ENCODE results near the gene NXPH1. TPM values are rescaled to one million over a fixed set of nuclear protein-coding genes. Genes with fewer than 3 reads are reported as not detected.

NXPH1 gene
- total RNA-seq, 1 experiment from 2014 or later = not detected

- Histone ChIP-seq H3K4me1 (ENCODE audit: insufficient read depth, low read length, poor library complexity, severe bottlenecking) (no peaks in the 10 kb centered on the region), H3K27ac (ENCODE audit: low read depth, low read length, poor library complexity, severe bottlenecking) (no peak overlapping the region), H3K4me3 (ENCODE audit: low read depth, low read length, poor library complexity, severe bottlenecking) (no peak overlapping the region), H3K27me3 (replicated peaks; ENCODE audit: insufficient read depth, low read depth, low read length, poor library complexity) (peaks cover 6% of the 10 kb centered on the region), H3K36me3 (ENCODE audit: insufficient read depth, low read length, poor library complexity, severe bottlenecking) (no peaks in the 10 kb centered on the region), H3K9me3 (ENCODE audit: low read depth, low read length, poor library complexity, severe bottlenecking) (no peaks in the 10 kb centered on the region)
- ChIA-PET CTCF (no interaction called here), POLR2A (ENCODE audit: low non-redundant PET) (no interaction called here)
- BruUV-seq (replicated peaks) = no TSS peak
- DNase-seq (ENCODE audit: low spot score) = no peak
- intact Hi-C loops (cut with micrococcal nuclease; ENCODE audit: unreplicated experiment) = no loop called here
- no peak for TF ChIP-seq CTCF (conservative IDR thresholded peaks at IDR 0.05; ENCODE audit: low read depth, low read length)
- TF ChIP-seq EZH2 (IDR thresholded peaks at IDR 0.05; ENCODE audit: borderline replicate concordance, low read depth, low read length, poor library complexity, severe bottlenecking) = no peak
Observed at GRCh38 chr7:8453535-8453934, 20.1 kb downstream of the NXPH1 start.

DNA sequence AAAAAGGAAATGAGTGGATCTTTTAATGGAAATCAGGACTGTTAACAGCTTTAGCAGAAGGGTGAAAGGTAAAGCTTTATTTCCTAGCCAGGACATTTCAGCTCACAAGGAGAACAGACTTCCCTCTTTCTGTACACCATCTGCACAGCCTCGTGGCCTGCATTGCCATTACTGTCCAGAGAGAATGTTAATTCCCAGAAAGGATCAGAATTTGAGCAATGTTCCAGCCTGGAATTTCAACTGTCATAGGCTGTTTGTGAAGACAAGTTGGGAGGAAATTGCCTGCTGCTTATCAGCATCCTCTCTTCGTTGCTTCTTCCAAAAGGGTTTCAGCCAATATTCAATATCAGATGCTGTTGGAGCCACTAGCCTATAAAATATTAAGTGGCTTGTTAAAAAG, 22.0 kb downstream of the NXPH1 start:
- no peaks in the 10 kb centered on the region for H3K4me1 ChIP-seq (ENCODE audit: insufficient read depth, low read length, poor library complexity, severe bottlenecking)

GRCh38 chr7:8462309-8462708, 28.9 kb downstream of the NXPH1 start:
- intact Hi-C loops (cut with micrococcal nuclease; ENCODE audit: unreplicated experiment) = no loop called here
- POLR2A ChIA-PET (ENCODE audit: low non-redundant PET) = no interaction called here
- no TSS peak for BruUV-seq (replicated peaks)
- Histone ChIP-seq H3K36me3 (ENCODE audit: insufficient read depth, low read length, poor library complexity, severe bottlenecking) (no peaks in the 10 kb centered on the region), H3K4me3 (ENCODE audit: low read depth, low read length, poor library complexity, severe bottlenecking) (no peak overlapping the region), H3K27me3 (replicated peaks; ENCODE audit: insufficient read depth, low read depth, low read length, poor library complexity) (peaks cover 6% of the 10 kb centered on the region), H3K9me3 (ENCODE audit: low read depth, low read length, poor library complexity, severe bottlenecking) (no peaks in the 10 kb centered on the region), H3K27ac (ENCODE audit: low read depth, low read length, poor library complexity, severe bottlenecking) (no peak overlapping the region), H3K4me1 (ENCODE audit: insufficient read depth, low read length, poor library complexity, severe bottlenecking) (no peaks in the 10 kb centered on the region)
- no peak for DNase-seq (ENCODE audit: low spot score)
- CTCF ChIA-PET = no interaction called here
- no peak for TF ChIP-seq CTCF (conservative IDR thresholded peaks at IDR 0.05; ENCODE audit: low read depth, low read length)
- TF ChIP-seq EZH2 (IDR thresholded peaks at IDR 0.05; ENCODE audit: borderline replicate concordance, low read depth, low read length, poor library complexity, severe bottlenecking) = no peak

More for the DNA sequence above, 22.0 kb downstream of the NXPH1 start:
- POLR2A ChIA-PET (ENCODE audit: low non-redundant PET) = no interaction called here
- no peak overlapping the region for H3K4me3 ChIP-seq (ENCODE audit: low read depth, low read length, poor library complexity, severe bottlenecking)
- TF ChIP-seq CTCF (conservative IDR thresholded peaks at IDR 0.05; ENCODE audit: low read depth, low read length) = no peak
- TF ChIP-seq EZH2 (IDR thresholded peaks at IDR 0.05; ENCODE audit: borderline replicate concordance, low read depth, low read length, poor library complexity, severe bottlenecking) = no peak
- CTCF ChIA-PET = no interaction called here
- H3K27ac ChIP-seq (ENCODE audit: low read depth, low read length, poor library complexity, severe bottlenecking) = no peak overlapping the region
- intact Hi-C loops (cut with micrococcal nuclease; ENCODE audit: unreplicated experiment) = no loop called here
- no TSS peak for BruUV-seq (replicated peaks)
- DNase-seq (ENCODE audit: low spot score) = no peak
- no peaks in the 10 kb centered on the region for H3K36me3 ChIP-seq (ENCODE audit: insufficient read depth, low read length, poor library complexity, severe bottlenecking)
- H3K9me3 ChIP-seq (ENCODE audit: low read depth, low read length, poor library complexity, severe bottlenecking) = no peaks in the 10 kb centered on the region
- H3K27me3 ChIP-seq (replicated peaks; ENCODE audit: insufficient read depth, low read depth, low read length, poor library complexity) = peaks cover 12% of the 10 kb centered on the region

Data from A673 (cell line).